Ovary (tissue), 3 donors: Measurements from ENCODE around the gene CARD8.

Source experiments
- CTCF ChIP-seq, 3 donors: fragments of 450-650 bp in 2 of 3; fragments of 200-600 bp in 1 of 3; IDR thresholded peaks; one replicate each; pipeline versions ENCODE4 v1.5.1 to v1.8.0; 2016 to 2022; ENCODE audit warnings: antibody characterized with exemption in 3 of 3, mild to moderate bottlenecking in 1 of 3
- EP300 ChIP-seq: sonication (generic); formaldehyde crosslinking; IDR thresholded peaks from one replicate; pipeline ENCODE4 v1.6.1; 2017; ENCODE audit warnings: antibody characterized with exemption
- donor health status: DM: no; HTN: no; CAD: no.

GRCh38 chr19:48168689-48169088 is 87.0 kb downstream of the CARD8 start:
- TF ChIP-seq CTCF (IDR thresholded peaks at IDR 0.05) (no peak), EP300 (no peak)
